Smooth muscle cell (in vitro differentiated cells): Measurements from ENCODE around the gene PRKRIP1. TPM values are rescaled to one million over a fixed set of nuclear protein-coding genes. Genes with fewer than 3 reads are reported as not detected.

Experiments
- DNase-seq: peaks from one replicate; lab custom pipeline; 2025; ENCODE audit not compliant: unreplicated experiment; lab: John Stamatoyannopoulos, UW
- H2AFZ ChIP-seq: fragments of 200-600 bp; sonication (generic); 2 replicates; pipeline ENCODE4 v1.6.0; 2016; ENCODE audit warnings: antibody characterized with exemption, low read depth, mild to moderate bottlenecking
- H3F3A ChIP-seq: fragments of 200-600 bp; sonication (generic); 2 replicates; pipeline ENCODE4 v1.6.0; 2017; ENCODE audit warnings: antibody characterized with exemption, low read depth
- H3K27ac ChIP-seq: fragments of 200-600 bp; sonication (generic); 2 replicates; pipeline ENCODE4 v1.5.1; 2016; ENCODE audit warnings: low read depth, mild to moderate bottlenecking
- H3K27me3 ChIP-seq: fragments of 200-600 bp; sonication (generic); 2 replicates; pipeline ENCODE4 v1.6.1; 2016; ENCODE audit warnings: low read depth, mild to moderate bottlenecking
- H3K36me3 ChIP-seq: fragments of 200-600 bp; sonication (generic); 2 replicates; pipeline ENCODE4 v1.5.1; 2016; ENCODE audit warnings: low read depth
- H3K4me1 ChIP-seq: fragments of 200-600 bp; sonication (generic); 2 replicates; pipeline ENCODE4 v1.5.1; 2016; ENCODE audit warnings: low read depth
- H3K4me2 ChIP-seq: fragments of 200-600 bp; sonication (generic); 2 replicates; pipeline ENCODE4 v1.6.0; 2016; ENCODE audit warnings: mild to moderate bottlenecking
- H3K4me3 ChIP-seq: fragments of 200-600 bp; sonication (generic); 2 replicates; pipeline ENCODE4 v1.5.1; 2016; ENCODE audit warnings: mild to moderate bottlenecking
- H3K79me2 ChIP-seq: fragments of 200-600 bp; sonication (generic); 2 replicates; pipeline ENCODE4 v1.6.0; 2016; ENCODE audit warnings: low read depth, mild to moderate bottlenecking
- H3K9ac ChIP-seq: fragments of 200-600 bp; sonication (generic); 2 replicates; pipeline ENCODE4 v1.6.0; 2016; ENCODE audit warnings: low read depth
- H3K9me3 ChIP-seq: fragments of 200-600 bp; sonication (generic); replicated peaks from 2 replicates; pipeline ENCODE4 v1.5.1; 2016; ENCODE audit warnings: low read depth
- H4K20me1 ChIP-seq: fragments of 200-600 bp; sonication (generic); 2 replicates; pipeline ENCODE4 v1.6.0; 2016; ENCODE audit warnings: low read depth
- CTCF ChIP-seq: fragments of 200-600 bp; sonication (generic); IDR thresholded peaks from 2 replicates; pipeline ENCODE4 v1.5.1; 2017; ENCODE audit warnings: borderline replicate concordance, mild to moderate bottlenecking, antibody characterized with exemption; ENCODE audit not compliant: insufficient read depth, poor library complexity, severe bottlenecking
- WGBS: methylation state at CpG from one replicate; pipeline ENCODE4 v1.1.7; 2016; ENCODE audit warnings: low lambda C conversion rate; 5-methylcytosine and 5-hydroxymethylcytosine counted together
- polyA plus RNA-seq: library from polyadenylated mRNA; unstranded; fragments of >200 nt; fragmentation: Nextera tagmentation; extraction: Ambion mirVana; gene quantifications from 2 replicates; pipeline ENCODE4 v1.2.1, GENCODE V29; 2016
- total RNA-seq: library from RNA; depleted of rRNA; stranded (reverse); fragments of >200 nt; gene quantifications from 2 replicates; pipeline ENCODE4 v1.2.3, GENCODE V29; 2014

PRKRIP1 gene
- total and polyA plus RNA-seq, 2 experiments from 2014 or later = 14.3 to 34.5 TPM

- no peaks in the 10 kb centered on the region for H3K27me3 ChIP-seq
- peaks cover 9% of the 10 kb centered on the region for H3F3A ChIP-seq
- no peaks in the 10 kb centered on the region for H3K36me3 ChIP-seq
- no peak overlapping the region for H3K27ac ChIP-seq
- 93% methylated on average over 12 of the region's 13 CpGs for WGBS
- H3K4me1 ChIP-seq = no peaks in the 10 kb centered on the region
- no peak overlapping the region for H3K4me2 ChIP-seq
- H3K4me3 ChIP-seq = no peak overlapping the region
- H2AFZ ChIP-seq = no peak overlapping the region
- H4K20me1 ChIP-seq = peaks cover 21% of the 10 kb centered on the region
- DNase-seq = no peak
- no peak overlapping the region for H3K9ac ChIP-seq
- no peaks in the 10 kb centered on the region for H3K79me2 ChIP-seq
- TF ChIP-seq CTCF = no peak
- no peaks in the 10 kb centered on the region for H3K9me3 ChIP-seq
Measured at GRCh38 chr7:102424787-102425218, 28.6 kb downstream of the PRKRIP1 start.

GRCh38 chr7:102425639-102426267 is 29.6 kb downstream of the PRKRIP1 start:
- H2AFZ ChIP-seq = no peak overlapping the region
- no peak overlapping the region for H3K4me3 ChIP-seq
- no peaks in the 10 kb centered on the region for H3K27me3 ChIP-seq
- no peaks in the 10 kb centered on the region for H3K9me3 ChIP-seq
- H3K4me1 ChIP-seq = no peaks in the 10 kb centered on the region
- H3K79me2 ChIP-seq = no peaks in the 10 kb centered on the region
- no peak for TF ChIP-seq CTCF
- H3F3A ChIP-seq = peaks cover 19% of the 10 kb centered on the region
- 94% methylated on average over 25 of the region's 25 CpGs for WGBS
- H3K4me2 ChIP-seq = no peak overlapping the region
- no peak overlapping the region for H3K9ac ChIP-seq
- DNase-seq = no peak
- no peaks in the 10 kb centered on the region for H3K36me3 ChIP-seq
- H3K27ac ChIP-seq = no peak overlapping the region
- H4K20me1 ChIP-seq = peaks cover 20% of the 10 kb centered on the region

- TF ChIP-seq CTCF = no peak
- H3K79me2 ChIP-seq = no peaks in the 10 kb centered on the region
Measured at GRCh38 chr7:102426268-102427018, 30.3 kb downstream of the PRKRIP1 start.

GRCh38 chr7:102427019-102427405 is 30.8 kb downstream of the PRKRIP1 start:
- peaks cover 19% of the 10 kb centered on the region for H4K20me1 ChIP-seq
- no peaks in the 10 kb centered on the region for H3K27me3 ChIP-seq
- no peak for TF ChIP-seq CTCF
- H3K9ac ChIP-seq = no peak overlapping the region
- H3K4me2 ChIP-seq = no peak overlapping the region
- H3K4me1 ChIP-seq = no peaks in the 10 kb centered on the region
- H3K4me3 ChIP-seq = no peak overlapping the region
- 97% methylated on average over 5 of the region's 5 CpGs for WGBS
- no peak overlapping the region for H2AFZ ChIP-seq
- H3K79me2 ChIP-seq = no peaks in the 10 kb centered on the region
- DNase-seq = no peak
- H3K9me3 ChIP-seq = no peaks in the 10 kb centered on the region
- peaks cover 23% of the 10 kb centered on the region for H3F3A ChIP-seq
- H3K27ac ChIP-seq = no peak overlapping the region
- H3K36me3 ChIP-seq = no peaks in the 10 kb centered on the region

More at GRCh38 chr7:102426268-102427018, 30.3 kb downstream of the PRKRIP1 start:
- no peak overlapping the region for H3K4me2 ChIP-seq
- 98% methylated on average over 16 of the region's 16 CpGs for WGBS
- H3K36me3 ChIP-seq = no peaks in the 10 kb centered on the region
- no peak overlapping the region for H3K27ac ChIP-seq
- no peak overlapping the region for H2AFZ ChIP-seq
- no peaks in the 10 kb centered on the region for H3K27me3 ChIP-seq
- no peaks in the 10 kb centered on the region for H3K4me1 ChIP-seq
- no peak overlapping the region for H3K4me3 ChIP-seq
- no peaks in the 10 kb centered on the region for H3K9me3 ChIP-seq
- DNase-seq = no peak
- peaks cover 19% of the 10 kb centered on the region for H4K20me1 ChIP-seq
- no peak overlapping the region for H3K9ac ChIP-seq
- peaks cover 20% of the 10 kb centered on the region for H3F3A ChIP-seq
